SH-SY5Y (cell line): ENCODE results near the gene LAMA5.

Experiments used
- GATA2 ChIP-seq: IDR thresholded peaks from 2 replicates; pipeline ENCODE4 v1.6.1; 2011; ENCODE audit warnings: mild to moderate bottlenecking, low read depth, low read length
- GATA3 ChIP-seq: IDR thresholded peaks from 2 replicates; pipeline ENCODE4 v1.6.1; 2011; ENCODE audit warnings: low read depth, mild to moderate bottlenecking, low read length, moderate library complexity

LAMA5 gene

DNA sequence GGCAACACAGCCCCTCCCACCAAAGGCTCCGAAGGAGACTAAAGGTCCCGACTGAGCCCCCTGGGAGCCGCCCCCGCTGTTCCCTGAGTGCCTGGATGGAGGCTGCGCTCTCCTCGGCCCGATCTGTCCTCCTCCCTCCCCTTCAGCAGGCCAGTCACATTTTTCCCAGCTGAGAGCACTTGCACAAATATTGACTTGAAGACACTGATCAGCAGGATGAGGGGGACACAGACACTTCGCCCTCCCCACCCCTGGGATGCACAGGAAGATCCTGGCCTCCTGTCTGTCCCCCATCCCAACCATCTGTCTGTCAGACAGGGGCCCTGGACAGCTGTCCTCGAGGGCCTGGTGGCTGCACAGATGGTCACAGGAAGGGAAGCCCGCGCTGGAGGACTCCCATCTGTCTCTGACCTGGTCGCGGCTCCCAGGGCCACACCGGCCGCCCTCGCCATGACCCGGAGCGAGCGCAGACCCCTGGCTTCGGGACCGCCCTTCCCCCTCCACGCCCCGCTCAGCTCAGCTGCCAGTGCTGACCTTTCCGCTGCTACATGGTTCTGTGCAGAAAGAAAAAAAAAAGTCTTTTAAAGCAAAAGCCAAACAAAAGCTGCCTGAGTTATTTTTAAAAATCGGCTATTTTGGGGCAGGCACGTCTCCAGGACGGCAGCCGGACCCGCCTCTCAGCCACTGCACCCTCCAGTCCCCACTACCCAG is 11.1 kb downstream of the LAMA5 start:
- no peak for TF ChIP-seq GATA3
- TF ChIP-seq GATA2 = no peak

DNA sequence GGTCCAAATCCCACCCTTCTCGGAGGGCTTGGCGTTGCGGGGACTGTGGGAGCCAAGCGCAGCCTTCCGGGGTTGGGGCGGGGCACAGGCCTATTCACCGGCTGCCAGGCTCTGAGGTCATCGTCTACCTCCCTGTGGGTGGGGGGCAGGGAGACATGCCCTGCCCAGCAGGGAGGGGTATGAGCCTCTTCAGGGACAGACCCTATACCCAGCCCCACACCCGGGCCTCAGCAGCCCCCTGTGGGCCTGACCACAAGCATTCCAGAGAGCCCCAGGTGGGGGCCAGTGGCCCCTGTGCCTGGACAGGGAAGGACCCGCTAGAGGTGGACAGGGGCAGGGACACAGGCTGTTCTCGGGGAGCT is 11.6 kb downstream of the LAMA5 start:
- TF ChIP-seq GATA2 (no peak), GATA3 (no peak)

DNA sequence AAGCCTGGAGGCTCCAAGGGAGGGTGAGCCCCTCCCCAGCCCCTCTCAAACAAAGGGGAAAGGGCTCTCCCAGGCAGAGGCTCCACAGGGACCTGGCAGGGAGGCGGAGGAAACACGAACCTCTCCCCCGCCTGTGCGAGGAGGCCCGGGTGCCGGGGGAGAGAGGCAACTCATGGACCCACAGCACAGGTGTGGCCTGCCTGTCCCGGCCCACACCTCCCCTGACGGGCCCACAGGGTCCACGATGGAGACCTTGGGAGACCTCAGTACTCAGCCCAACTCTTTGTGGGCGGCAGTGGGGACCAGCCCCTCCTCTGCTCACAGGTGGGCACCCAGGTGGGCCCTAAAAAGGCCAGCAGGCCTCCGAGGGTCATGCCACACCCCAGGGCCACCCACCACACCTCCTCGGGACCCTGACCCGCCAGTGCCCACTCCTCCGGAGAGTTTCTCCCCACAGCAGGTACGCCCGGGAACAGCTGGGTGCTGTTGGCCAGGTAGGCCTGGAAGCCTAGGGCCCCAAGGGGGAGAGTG is 12.2 kb downstream of the LAMA5 start:
- TF ChIP-seq GATA3 (no peak), GATA2 (no peak)

DNA sequence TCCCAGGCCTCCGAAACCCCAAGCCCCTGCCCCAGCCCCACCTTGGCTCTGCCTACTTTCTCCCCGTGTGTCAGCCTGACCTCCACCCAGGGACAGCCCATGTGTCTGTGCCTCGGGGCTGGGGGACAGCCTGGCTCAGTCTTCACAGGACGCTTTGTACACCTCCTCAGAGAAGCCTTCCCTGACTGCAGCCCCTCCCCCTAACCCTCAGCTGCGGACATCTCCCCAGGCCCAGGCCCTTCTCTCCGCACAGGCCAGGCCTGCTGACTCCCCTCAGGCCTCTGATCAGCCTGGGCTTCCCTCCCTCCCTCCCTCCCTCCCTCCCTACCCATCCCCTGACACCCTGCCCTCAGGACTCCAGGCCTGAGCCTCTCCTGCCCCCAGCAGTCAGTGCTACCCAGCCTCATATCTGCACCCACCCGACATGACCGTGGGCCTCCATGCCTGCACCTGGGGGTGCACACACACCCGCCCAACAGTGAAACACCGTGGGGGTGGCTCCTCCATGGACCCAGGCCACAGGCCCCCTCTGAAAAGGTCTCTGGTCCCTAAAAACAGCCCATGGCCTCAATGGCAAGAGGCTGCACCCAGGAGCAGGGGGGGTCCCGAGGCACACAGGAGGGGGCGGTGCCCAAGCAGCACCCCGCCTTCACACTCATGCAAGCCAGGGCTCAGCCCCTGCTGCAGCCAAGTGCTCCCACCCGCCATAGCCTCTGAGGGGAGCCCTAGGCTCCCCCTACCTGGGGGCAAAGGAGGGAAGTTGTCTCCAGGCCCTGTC is 12.9 kb downstream of the LAMA5 start:
- TF ChIP-seq GATA3 (no peak), GATA2 (no peak)

DNA sequence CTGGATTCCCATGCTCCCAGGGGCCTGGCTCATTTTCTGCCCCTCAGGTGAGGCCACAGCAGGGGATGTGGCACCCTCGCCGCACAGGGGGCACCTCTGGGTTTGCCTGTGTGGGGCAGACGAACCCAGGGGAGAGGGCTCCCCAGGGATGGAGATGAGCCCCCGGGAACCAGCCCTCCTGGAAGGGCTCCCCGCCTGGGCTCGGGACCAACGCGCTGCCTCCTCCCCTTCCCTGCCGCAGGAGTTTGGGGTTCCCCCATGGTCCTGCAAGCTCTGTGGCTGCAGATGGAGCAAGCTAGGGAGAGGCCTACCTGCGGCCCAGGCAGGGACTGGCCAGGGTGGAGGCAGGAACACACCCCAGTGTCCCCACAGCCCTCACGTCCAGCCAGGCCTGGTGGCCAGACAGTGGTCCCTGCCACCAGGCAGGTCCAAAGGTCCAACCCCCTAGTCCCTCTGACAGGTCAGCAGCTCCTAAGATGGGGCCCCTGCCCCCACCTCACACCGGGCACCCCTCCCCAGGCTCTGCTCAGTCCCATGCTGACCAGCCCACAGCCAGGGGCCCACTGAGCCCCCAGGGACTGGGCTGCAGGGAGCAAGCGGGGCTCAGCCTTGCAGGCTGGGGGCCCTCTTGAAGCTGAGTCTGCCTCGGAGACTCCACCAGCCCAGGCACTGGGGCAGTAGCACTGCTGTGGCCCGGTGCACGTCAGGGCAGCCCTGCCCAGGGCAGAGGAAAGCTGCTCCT is 13.7 kb downstream of the LAMA5 start:
- TF ChIP-seq GATA3 = no peak
- no peak for TF ChIP-seq GATA2

DNA sequence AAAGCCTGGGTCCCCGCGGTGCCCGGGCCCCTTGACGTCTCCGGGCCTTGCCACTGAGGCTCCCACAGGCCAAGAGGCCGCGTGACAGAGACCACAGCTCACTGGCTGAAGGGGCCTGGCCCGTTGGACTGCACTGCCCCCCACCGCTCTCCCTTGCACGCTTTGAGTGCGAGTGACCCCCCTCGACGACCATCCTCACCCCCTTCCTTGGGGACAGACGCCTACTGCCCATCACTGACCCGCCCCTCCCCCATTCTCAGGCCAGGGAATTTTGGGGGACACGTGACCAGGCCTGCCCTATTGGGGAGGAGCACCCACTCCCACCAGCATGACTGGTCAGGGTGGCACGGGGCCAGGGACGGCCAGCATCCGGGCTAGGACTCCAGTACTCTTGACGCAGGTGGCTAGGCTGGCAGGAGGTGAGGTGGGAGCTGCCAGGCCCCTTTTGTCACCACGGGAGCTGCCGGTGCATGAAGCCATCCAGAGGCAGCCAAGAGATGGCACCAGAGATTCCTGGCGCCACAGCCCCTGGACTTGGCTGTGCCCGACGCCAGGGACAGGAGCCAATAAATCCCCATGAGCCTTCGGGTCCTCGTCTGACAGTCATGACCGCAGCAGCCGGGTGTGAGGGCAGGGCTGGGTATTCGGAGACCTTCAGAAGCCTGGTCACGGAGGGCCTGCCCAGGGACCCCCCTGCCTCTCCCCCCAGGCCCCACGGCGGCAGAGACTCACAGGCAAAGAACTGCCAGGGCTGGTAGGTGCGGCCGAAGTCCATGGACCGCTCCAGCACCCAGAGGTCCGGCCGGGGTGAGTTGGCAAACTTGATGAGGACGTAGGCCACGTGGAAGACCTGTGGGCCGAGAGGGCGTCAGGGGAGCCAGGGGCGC is 14.5 kb downstream of the LAMA5 start:
- TF ChIP-seq GATA2 = peak; percentile 90
- TF ChIP-seq GATA3 = no peak

DNA sequence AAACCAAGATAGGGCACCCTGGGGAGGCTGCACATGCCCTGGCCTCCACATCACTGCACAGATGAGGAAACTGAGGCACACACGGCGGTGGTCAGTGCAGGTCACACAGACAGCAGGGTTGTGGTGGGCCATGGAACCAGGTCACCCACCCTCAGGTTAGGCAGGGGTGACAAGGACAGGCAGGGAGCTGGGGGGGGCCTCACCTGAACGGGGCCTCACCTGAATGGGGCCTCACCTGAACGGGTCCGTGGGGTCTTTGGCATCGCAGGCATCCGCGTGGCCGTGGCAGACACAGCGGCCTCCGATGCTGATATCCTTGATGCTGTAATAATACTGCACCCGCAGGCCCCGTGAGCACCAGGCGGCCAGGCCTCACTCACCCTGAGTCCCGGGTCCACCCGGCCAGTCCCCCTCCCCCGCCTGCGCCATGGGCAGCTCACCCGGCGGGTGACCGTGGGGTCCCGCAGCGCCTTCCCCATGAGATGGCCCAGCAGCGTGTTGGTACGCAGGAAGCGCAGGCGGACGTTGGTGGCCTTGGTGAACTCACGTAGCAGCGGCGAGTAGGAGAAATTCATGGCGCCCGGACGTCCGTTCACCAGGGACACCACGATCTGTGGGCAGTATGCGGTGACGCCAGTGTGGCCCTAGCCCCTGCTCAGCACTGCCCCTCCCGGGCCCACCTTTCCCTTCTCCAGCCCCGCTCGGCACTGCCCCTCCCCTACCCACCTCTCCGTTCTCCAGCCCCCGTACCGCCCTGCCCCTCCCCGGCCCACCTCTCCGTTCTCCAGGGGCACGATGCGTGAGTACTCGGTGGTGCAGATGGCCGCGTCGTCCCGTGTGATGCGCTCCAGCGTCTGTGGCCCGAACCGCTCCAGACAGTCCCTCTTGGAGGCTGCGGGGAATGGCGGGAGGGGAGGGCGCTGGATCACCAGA is 15.4 kb downstream of the LAMA5 start:
- TF ChIP-seq GATA3 (no peak), GATA2 (no peak)

DNA sequence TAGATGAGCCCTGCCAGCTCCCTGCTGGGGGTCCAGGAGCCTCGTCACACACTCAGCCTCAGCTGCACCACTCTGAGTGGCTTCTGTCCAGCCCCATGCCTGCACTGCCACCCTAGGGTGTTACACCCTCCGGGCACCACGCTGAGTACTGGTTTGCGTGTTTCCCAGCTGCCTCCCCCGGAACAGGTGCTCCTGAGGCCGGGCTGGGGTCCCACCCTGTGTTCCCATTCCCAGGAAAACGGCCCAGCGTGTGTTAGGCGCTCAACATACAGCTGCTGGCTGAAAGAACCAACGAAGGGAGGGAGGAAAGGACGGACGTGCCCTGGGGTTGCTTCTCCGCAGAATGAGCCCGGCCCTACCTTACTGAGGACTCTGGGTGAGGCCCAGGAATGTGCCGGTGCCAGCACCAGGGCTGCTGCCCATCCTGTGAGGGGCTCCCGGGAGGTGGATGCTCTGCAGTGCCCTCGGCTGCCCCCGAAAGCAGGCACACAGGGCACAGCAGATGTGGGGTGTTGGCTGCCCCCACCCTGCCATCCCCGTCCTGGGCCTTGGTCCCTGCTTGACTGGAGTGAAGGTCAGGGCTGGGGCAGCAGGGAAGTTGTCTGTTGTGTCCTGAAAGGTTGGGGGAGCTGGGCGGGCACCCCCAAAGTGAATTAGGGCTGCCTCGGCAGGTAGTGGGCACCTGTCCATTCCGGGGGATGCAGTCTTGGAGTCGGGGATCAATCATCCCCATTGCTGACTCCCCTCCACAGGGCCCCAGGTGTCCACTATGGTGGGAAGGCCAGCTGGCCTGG is 16.3 kb downstream of the LAMA5 start:
- no peak for TF ChIP-seq GATA3
- TF ChIP-seq GATA2 = no peak

DNA sequence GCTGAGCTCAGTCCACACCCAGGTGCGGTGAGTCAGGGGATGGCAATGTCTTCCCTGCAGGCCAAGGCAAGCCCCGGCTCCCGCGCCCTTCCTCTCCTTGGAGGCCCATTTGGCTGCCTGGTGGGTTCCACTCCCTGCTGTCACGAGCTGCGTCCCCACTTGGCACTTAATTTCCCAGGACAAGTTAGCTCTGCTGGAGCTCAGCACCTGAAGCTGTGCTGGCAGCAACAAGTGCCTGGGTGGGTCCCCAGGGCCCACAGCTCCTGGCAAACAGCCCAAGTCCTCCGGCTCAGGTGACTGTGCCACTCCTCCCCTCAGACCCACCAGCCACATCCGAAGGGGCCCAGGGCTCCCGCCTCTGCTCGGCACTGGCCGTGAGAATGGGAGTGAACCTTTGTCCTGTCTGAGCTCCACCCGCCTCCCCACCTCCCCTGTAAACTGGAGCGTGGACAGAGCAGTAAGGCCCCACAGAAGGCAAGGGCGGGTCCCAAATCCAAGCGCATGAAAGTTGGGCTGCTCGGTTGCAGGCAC is 16.9 kb downstream of the LAMA5 start:
- no peak for TF ChIP-seq GATA3
- no peak for TF ChIP-seq GATA2

DNA sequence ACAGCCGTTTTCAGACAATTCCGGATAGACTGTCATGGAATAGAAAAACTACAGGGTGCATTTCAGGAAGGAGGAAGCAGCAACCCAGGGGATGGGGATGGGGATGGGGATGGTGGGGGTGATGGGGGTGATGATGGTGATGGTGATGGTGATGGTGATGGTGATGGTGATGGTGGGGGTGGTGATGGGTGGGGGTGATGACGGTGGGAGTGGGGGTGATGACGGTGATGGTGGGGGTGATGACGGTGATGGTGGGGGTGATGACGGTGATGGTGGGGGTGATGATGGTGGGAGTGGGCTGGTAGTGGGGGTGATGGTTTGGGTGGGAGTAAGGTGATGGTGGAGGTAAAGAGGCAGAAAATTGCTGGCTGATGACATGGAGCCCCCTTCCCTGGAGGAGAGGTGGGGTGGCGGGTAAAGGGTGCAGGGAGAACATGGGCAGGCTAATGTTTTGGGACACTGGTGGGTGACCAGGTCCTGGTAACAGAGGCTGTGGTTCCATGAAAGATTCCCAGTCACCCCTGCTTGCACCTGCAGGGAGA is 17.5 kb downstream of the LAMA5 start:
- TF ChIP-seq GATA2 = no peak
- no peak for TF ChIP-seq GATA3

DNA sequence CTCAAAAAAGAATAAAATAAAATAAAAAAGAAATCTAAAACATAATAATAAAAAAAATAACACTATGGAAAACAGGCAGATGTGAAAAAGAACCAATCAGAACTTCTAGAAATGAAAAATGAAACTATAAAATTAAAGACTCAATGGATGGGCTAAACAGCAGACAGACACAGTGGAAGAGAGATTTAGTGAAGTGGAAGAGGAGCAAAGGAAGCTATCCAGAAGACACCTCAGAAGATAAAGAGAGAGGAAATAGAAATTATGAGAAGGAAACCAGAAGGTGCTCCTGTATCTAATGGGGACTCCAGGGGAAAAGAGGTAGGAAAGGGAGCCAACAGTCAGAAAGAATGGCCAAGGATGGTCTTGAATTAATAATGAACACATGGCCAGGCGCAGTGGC is 18.5 kb downstream of the LAMA5 start:
- TF ChIP-seq GATA3 = no peak
- no peak for TF ChIP-seq GATA2

DNA sequence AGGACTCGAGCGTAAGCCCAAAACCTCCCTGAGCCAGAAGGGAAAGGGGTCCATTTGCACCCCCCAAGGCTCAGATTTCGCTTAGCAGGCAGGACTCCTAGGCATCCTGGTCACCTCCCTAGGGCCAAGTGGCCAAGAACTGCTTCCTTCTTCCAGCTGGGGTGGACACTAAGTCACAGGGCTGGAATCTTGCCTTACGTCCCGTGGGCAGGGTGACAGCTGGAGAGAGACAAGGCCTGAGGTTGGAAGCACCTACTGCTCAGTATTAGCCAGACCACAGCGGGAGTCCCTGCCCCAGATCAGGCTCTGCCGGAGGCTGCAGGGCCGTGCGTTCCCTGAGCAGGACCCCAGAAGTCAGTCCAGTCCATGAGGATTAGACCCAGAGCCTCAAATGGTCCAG is 19.7 kb downstream of the LAMA5 start:
- TF ChIP-seq GATA2 = no peak
- no peak for TF ChIP-seq GATA3
